HG03039 (cell line): Measurements from ENCODE around the gene TSPAN13.

ENCODE experiments used
- ATAC-seq: cut with Tn5 transposase; IDR thresholded peaks from one replicate; pipeline ENCODE4 v1.9.1; 2021; ENCODE audit warnings: mild to moderate bottlenecking, moderate library complexity; ENCODE audit not compliant: unreplicated experiment

The TSPAN13 gene

GRCh38 chr7:16773884-16774283 is 20.3 kb downstream of the TSPAN13 start:
- ATAC-seq = no peak

GRCh38 chr7:16774294-16774693 is 20.7 kb downstream of the TSPAN13 start:
- no peak for ATAC-seq

GRCh38 chr7:16774986-16775385 is 21.4 kb downstream of the TSPAN13 start:
- ATAC-seq = no peak

GRCh38 chr7:16776053-16776452 is 22.5 kb downstream of the TSPAN13 start:
- no peak for ATAC-seq

GRCh38 chr7:16778476-16778875 is 24.9 kb downstream of the TSPAN13 start:
- no peak for ATAC-seq

- no peak for ATAC-seq
These were observed 25.5 kb downstream of the TSPAN13 start for GRCh38 chr7:16779051-16779450.

GRCh38 chr7:16780596-16780995 is 27.0 kb downstream of the TSPAN13 start:
- no peak for ATAC-seq

- ATAC-seq = no peak
These were observed 31.8 kb downstream of the TSPAN13 start for GRCh38 chr7:16785321-16785720.

GRCh38 chr7:16785846-16786245 is 32.3 kb downstream of the TSPAN13 start:
- no peak for ATAC-seq

GRCh38 chr7:16786257-16786656 is 32.7 kb downstream of the TSPAN13 start:
- ATAC-seq = no peak

- ATAC-seq = no peak
These were observed 33.6 kb downstream of the TSPAN13 start for GRCh38 chr7:16787127-16787526.

- no peak for ATAC-seq
These were observed 37.5 kb downstream of the TSPAN13 start for GRCh38 chr7:16791071-16791470.

- no peak for ATAC-seq
These were observed 38.5 kb downstream of the TSPAN13 start for GRCh38 chr7:16791905-16792698.

GRCh38 chr7:16794986-16795385 is 41.4 kb downstream of the TSPAN13 start:
- ATAC-seq = no peak

- ATAC-seq = no peak
These were observed 42.1 kb downstream of the TSPAN13 start for GRCh38 chr7:16795624-16796023.

- peak; percentile 71 for ATAC-seq
These were observed 47.6 kb downstream of the TSPAN13 start for GRCh38 chr7:16801111-16801542.

GRCh38 chr7:16801579-16801978 is 48.0 kb downstream of the TSPAN13 start:
- ATAC-seq = no peak

GRCh38 chr7:16803125-16803524 is 49.6 kb downstream of the TSPAN13 start:
- no peak for ATAC-seq

GRCh38 chr7:16803881-16804673 is 50.5 kb downstream of the TSPAN13 start:
- ATAC-seq = no peak

GRCh38 chr7:16804674-16805439 is 51.3 kb downstream of the TSPAN13 start, which contains the start of gene AGR2:
TSS of gene AGR2 (minus strand) at chr7:16804999. CDS start at chr7:16801796, 3,203 bp downstream.
- no peak for ATAC-seq

- no peak for ATAC-seq
These were observed 51.9 kb downstream of the TSPAN13 start for GRCh38 chr7:16805441-16805840.
